Dedifferentiated amniotic fluid mesenchymal stem cell (primary cell): Measurements from ENCODE around the gene GRIK1.

ENCODE experiments used
- DNase-seq: peaks from one replicate; pipeline ENCODE4 v3.0.0-alpha.2; 2016; ENCODE audit errors: extremely low spot score

The GRIK1 gene

DNA sequence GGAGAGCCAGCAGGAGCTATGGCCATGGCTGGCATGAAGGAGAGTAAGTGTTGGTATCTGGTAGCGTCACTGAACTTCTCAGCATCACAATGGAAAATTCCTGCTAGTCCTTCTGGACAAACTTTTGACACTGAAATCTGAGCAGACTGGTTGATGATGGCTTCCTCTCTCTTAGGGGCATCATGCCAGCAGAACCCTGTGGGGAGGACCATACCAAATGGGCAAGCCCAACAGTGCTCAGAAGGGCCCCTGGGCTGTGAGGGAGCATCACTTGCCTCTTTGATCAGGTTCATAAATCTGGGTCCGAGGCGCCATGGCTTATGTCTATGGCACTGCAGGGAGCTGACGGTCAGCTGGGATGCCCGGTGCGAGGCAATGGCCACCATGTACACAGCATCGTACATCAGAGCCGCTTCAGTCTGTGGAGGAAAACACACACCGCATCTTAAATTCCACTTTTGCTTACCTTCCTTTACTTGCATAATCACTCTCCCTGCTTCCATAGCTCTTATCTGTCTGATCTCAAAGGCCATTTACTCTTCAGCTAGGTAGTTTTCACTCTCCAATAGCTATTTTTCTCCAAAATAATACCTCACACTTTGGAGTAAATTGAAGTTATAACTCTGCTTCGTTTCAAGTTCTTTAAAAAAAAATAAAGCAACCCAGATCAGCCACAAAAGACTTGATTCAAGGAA, 297.1 kb downstream of the GRIK1 start:
- no peak for DNase-seq

DNA sequence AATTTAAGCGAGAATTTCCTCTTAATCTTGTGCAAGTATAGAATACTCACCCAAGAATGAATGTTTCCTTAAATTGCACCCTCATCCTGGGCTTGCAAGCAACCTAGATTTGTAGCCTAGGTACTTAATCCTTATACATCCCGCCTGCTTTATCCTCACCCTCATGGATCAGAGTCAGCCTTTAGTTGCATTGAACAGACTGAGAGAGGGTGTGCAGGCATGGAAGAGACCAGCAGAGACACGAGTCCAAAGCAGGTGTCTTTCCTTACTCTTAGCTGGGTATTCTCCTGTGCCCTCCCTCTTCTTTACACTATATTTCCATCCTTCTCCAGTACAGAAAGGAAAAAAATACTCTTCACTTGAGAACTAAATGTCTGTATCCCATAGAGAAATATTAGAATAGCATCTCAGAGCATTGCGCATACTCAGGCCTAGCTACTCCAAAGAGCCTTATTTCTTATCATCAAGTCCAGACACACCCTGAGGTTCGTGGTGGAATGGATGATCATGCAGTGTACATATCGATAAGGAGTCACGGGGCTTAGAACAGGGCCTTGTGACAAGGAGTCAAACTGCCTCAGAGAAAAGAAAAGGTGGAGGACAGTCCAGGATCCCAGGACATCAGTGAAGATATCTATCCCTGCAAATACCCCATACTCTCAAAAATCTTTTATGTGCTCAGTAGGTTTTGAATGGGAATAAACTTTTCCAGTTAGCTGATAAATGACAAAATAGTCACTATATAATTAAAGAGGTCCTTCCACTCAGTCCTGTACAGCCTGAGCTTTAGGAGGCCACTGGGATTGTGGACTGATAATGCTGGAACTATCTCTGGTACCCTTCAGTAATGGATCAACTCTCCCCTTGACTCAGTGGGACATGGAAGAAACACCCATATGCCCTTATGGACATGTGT, 297.9 kb downstream of the GRIK1 start:
- DNase-seq, result no peak

GRCh38 chr21:29641001-29641634, 298.7 kb downstream of the GRIK1 start:
- no peak for DNase-seq

- no peak for DNase-seq
Observed at GRCh38 chr21:29640080-29640508, 299.7 kb downstream of the GRIK1 start.

- DNase-seq, result no peak
Observed at GRCh38 chr21:29639366-29640079, 300.3 kb downstream of the GRIK1 start.

GRCh38 chr21:29638761-29639327, 301.0 kb downstream of the GRIK1 start:
- no peak for DNase-seq

DNA sequence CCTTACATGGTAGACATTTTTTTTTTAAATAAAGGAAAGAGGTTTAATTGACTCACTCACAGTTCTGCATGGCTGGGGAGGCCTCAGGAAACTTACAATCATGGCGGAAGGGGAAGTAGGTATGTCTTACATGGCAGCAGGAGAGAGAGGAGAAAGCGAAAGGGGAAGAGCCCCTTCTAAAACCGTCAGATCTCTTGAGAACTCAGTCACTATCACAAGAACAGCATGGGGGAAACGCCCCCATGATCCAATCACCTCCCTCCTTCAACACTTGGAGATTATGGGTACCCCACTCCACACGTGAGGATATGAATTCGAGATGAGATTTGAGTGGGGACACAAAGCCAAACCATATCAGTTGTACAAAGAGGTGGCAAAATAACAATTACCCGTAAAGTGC, 301.7 kb downstream of the GRIK1 start:
- DNase-seq, result no peak

DNA sequence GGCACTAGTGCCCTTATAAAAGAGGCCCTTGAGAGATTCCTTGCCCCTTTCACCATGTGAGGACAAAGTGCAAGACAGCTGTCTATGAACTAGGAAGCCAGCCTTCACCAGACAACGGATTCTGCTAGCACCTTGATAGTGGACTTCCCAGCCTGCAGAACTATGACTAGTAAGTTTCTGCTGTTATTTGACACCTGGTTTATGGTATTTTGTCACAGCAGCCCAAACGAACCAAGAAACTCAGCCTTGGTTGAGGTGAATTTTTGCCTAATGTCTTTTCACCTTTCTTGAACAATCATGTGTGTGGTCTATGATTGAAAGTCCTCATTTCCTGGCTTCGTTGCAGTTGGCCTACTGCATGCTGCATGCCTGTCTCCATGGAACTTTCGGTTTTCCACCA, 302.2 kb downstream of the GRIK1 start:
- no peak for DNase-seq

DNA sequence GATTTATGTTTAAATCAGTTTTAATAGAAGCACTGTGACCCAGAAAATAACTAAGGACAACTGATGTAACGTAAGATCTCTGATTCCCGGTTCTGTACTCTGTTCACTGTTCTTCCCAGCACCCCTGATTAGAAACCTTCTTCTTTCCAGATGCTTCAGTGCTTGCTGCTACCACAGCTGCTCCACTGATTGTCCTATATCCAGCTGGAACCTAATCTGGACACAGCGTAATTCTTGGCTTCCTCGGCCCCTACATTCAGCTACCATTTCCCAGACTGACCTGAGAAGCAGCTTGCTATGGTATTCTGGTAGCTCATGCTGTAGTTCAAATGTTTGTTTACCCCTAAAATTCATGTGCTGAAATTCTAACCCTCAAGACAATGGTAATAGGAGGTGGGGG, 302.7 kb downstream of the GRIK1 start:
- DNase-seq, result no peak

DNA sequence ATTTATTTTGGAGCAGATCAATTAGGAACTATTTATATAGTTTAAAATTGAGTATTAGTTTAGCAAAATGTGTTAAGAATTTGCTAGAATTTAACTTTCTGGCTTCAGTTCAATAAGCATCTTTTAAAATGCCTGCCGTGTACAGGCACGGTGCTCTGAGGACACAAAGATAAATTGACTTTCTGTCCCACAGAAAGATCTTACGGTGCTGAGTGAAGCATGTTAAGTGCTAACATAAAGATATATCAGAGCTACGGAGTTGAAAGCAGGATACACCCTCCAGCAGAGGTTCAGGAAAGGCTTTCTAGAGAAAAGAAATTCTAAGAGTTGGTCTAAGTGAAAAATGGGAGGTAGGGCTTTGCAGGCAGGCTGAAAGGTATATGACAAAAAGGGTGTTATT, 305.4 kb downstream of the GRIK1 start:
- no peak for DNase-seq

GRCh38 chr21:29633756-29634155, 306.0 kb downstream of the GRIK1 start:
- DNase-seq, result no peak

- DNase-seq, result no peak
Observed at GRCh38 chr21:29630441-29630840, 309.4 kb downstream of the GRIK1 start.

GRCh38 chr21:29627905-29628304, 311.9 kb downstream of the GRIK1 start:
- no peak for DNase-seq

DNA sequence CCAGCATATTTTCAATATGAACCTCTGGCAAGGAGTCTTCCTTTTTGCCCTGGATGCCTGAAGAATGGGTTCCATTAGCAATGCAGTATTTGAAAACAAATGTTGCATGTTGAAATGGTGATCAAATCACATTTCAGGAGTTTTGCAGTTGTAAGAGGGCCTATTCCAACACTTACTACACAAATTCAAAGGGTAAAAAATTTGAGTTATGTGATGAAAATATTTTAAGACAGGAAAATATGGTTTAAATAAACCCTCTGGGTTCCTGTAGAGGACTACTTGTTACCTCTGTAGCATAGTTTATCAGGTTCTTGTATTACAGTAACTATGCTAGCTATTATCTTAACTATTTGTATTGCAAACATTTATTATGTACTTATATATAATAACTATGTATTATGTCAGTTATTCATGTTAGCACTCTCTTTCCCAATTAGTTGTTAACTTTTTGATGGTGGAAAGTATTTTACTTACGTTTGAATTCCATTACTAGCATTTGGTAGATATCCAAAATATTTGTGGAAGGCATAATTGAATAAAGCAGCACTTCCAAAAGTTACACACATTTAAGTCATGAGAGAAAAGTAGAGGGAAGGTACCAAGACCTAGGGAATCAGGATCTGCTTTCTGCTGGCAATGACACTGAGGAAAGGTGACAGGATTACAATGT, 312.9 kb downstream of the GRIK1 start:
- DNase-seq, result no peak

- DNase-seq, result no peak
Observed at GRCh38 chr21:29625990-29626389, 313.8 kb downstream of the GRIK1 start.

- DNase-seq, result no peak
Observed at GRCh38 chr21:29624776-29625175, 315.0 kb downstream of the GRIK1 start.

DNA sequence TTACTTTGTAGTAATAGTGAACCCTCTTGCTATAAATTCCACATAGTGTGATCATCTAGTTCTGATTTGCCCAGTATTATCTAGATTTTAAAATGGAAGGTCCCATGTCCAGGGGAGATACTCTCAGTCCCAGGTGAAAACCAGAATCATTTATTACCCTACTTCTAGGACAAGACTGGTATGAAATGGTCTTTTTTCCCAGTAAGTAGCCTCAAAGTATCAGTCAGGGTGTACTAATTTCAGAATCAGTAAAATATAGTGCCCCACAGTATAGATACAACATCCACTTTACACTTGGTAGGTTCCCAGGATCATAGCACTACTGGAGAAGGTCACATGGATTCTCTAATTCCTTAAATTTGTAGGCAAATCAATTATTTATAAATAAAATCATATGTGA, 318.3 kb downstream of the GRIK1 start:
- no peak for DNase-seq

GRCh38 chr21:29616209-29616751, 323.5 kb downstream of the GRIK1 start:
- no peak for DNase-seq

DNA sequence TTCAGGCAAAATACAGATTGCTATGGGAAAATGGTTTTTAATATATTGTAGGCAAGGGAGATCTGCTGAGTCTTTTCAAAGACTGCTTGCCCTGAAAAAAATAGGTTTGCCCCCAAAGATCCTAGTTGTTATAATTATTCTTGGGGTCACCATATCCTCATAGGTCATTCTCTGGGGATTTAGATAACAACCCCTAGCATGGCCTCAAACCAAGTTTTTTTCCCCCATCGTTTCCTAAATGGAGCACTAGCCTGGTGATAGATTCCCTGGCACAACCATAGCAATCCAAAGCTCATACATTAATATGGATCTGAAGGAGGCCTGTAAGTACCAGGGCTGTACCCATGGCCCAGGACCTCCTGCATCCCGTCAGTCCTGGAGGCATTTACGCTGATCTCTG, 325.9 kb downstream of the GRIK1 start:
- no peak for DNase-seq

- DNase-seq, result no peak
Observed at GRCh38 chr21:29613021-29613420, 326.8 kb downstream of the GRIK1 start.
